BE2C (cell line): Measurements from ENCODE around the gene COX8A.

Source experiments
- DNase-seq: peaks from one replicate; pipeline ENCODE4 v3.0.0-alpha.2; 2020
- H3K27me3 ChIP-seq: fragments of 250-450 bp; sonication (Bioruptor Pico); 2 replicates; pipeline ENCODE4 v1.5.1; 2020; ENCODE audit warnings: mild to moderate bottlenecking
- H3K36me3 ChIP-seq: fragments of 250-450 bp; sonication (Bioruptor Pico); 2 replicates; pipeline ENCODE4 v1.5.1; 2020; ENCODE audit warnings: mild to moderate bottlenecking
- H3K4me1 ChIP-seq: fragments of 250-450 bp; sonication (Bioruptor Pico); 2 replicates; pipeline ENCODE4 v1.5.1; 2020
- H3K4me3 ChIP-seq: 2 replicates; pipeline ENCODE4 v1.5.1; 2011; ENCODE audit warnings: low read depth, low read length
- H3K9me3 ChIP-seq: fragments of 250-450 bp; sonication (Bioruptor Pico); 2 replicates; pipeline ENCODE4 v1.5.1; 2020
- TF ChIP-seq, protein P1 (sequence below): IDR thresholded peaks from 2 replicates; pipeline ENCODE4 v1.5.1; 2012; ENCODE audit warnings: mild to moderate bottlenecking, low read depth, low read length

Gene COX8A

DNA sequence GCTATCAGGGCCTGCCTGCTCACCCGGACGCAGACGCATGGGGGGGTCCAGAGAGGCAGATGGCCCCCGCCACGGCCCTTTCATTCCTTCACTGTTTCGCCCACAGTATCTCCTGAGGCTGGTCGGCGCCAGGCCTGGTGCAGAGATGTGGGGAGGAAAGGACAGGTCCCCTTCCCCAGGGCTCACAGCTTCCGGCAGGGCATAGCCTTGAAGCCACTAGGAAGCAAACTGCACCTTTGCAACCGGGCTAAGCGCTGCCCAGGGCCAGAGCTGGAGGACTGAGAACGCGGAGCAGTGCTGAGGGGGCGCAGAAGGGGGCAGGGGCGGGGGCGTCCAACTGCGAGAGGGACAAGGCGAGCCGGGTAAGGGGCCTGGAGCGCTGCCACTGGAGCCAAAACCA is 41.1 kb downstream of the COX8A start:
- Histone ChIP-seq H3K9me3 (no peaks in the 10 kb centered on the region), H3K4me1 (no peaks in the 10 kb centered on the region), H3K36me3 (no peaks in the 10 kb centered on the region), H3K27me3 (no peaks in the 10 kb centered on the region), H3K4me3 (no peak overlapping the region)
- TF ChIP-seq, protein P1, sequence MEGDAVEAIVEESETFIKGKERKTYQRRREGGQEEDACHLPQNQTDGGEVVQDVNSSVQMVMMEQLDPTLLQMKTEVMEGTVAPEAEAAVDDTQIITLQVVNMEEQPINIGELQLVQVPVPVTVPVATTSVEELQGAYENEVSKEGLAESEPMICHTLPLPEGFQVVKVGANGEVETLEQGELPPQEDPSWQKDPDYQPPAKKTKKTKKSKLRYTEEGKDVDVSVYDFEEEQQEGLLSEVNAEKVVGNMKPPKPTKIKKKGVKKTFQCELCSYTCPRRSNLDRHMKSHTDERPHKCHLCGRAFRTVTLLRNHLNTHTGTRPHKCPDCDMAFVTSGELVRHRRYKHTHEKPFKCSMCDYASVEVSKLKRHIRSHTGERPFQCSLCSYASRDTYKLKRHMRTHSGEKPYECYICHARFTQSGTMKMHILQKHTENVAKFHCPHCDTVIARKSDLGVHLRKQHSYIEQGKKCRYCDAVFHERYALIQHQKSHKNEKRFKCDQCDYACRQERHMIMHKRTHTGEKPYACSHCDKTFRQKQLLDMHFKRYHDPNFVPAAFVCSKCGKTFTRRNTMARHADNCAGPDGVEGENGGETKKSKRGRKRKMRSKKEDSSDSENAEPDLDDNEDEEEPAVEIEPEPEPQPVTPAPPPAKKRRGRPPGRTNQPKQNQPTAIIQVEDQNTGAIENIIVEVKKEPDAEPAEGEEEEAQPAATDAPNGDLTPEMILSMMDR = no peak
- DNase-seq = no peak

DNA sequence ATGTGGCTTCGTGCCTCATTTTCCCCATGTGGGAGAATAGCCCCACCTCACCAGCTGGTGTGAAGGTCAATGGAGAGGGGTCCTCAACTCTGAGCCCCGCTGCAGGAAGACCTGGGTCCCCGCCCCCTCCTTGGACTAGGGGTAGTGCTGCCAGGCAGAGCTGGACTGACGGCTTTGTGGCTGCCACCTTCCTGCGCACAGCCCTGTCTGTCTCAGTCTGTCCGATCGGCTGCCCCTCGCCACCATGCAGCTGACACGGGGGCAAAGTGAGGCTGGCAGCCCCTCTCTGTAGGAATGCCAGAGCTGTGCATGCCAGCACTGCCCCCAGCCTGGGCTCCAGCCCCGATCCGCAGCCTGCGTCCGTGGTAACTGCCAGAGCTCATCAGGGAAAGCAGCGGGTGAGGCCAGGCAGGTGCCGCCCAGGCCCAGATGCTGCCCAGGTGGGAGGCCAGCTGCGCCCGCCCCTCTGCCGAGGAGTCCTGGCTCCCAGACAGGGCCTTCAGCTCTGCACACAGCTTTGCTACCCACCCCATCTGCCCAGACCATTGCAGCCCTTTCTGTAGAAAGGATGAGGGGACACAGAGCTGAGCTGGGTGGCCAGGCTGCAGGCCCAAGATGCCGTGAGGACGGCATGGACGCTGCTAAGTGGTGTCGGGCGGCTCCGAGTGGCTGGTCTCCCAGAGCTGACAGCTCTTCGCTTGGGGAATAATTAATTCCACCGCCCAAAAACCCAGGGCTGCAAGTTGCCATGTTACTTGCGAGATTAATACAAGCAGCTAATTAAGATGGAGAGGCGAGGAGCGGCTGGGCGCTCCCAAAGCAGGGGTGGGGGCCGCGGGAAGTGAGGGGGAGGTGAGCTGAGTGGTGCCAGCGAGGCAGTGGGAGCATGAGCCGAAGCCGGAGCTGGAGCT is 41.8 kb downstream of the COX8A start:
- H3K36me3 ChIP-seq = no peaks in the 10 kb centered on the region
- no peak overlapping the region for H3K4me3 ChIP-seq
- TF ChIP-seq, protein P1 = no peak
- H3K9me3 ChIP-seq = no peaks in the 10 kb centered on the region
- DNase-seq = no peak
- no peaks in the 10 kb centered on the region for H3K4me1 ChIP-seq
- H3K27me3 ChIP-seq = no peaks in the 10 kb centered on the region

DNA sequence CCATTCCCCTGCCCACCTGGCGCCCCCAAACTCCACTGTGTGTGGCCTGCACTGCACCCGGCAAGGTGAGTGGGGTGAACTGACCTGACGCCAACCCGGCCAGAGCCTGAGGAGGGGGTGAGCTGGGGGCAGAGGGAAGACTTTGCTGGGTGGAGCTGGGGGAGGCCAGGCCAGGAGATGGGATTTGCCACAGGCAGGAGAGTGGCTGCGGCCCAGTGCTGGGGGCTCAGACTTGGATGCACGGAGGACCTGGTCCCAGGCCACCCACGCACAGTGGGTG is 43.5 kb downstream of the COX8A start:
- TF ChIP-seq, protein P1 = no peak
- Histone ChIP-seq H3K4me3 (no peak overlapping the region), H3K27me3 (no peaks in the 10 kb centered on the region), H3K4me1 (no peaks in the 10 kb centered on the region), H3K36me3 (no peaks in the 10 kb centered on the region), H3K9me3 (no peaks in the 10 kb centered on the region)
- no peak for DNase-seq

DNA sequence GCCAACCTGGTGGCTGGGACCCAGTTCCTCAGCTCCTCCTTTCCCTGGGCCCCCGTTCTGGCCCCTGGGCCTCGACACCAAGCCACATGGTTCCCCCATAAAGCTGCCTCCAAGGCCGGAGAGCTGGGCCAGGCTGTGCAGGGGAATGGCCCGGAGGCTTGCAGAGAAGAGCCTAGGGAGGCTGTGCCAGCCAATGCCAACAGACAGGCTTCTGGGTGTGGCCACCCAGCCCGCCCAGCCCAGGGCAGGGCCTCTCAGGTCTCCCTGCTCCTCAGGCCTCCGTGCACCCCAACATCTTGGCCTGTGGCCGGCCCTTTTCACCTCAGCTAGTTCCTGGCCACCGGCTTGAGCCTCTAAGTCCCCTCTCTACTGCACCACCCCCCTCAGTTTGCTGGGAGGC is 43.9 kb downstream of the COX8A start:
- no peaks in the 10 kb centered on the region for H3K36me3 ChIP-seq
- H3K4me1 ChIP-seq = no peaks in the 10 kb centered on the region
- TF ChIP-seq, protein P1 = no peak
- H3K9me3 ChIP-seq = no peaks in the 10 kb centered on the region
- no peak for DNase-seq
- no peaks in the 10 kb centered on the region for H3K27me3 ChIP-seq
- H3K4me3 ChIP-seq = no peak overlapping the region

DNA sequence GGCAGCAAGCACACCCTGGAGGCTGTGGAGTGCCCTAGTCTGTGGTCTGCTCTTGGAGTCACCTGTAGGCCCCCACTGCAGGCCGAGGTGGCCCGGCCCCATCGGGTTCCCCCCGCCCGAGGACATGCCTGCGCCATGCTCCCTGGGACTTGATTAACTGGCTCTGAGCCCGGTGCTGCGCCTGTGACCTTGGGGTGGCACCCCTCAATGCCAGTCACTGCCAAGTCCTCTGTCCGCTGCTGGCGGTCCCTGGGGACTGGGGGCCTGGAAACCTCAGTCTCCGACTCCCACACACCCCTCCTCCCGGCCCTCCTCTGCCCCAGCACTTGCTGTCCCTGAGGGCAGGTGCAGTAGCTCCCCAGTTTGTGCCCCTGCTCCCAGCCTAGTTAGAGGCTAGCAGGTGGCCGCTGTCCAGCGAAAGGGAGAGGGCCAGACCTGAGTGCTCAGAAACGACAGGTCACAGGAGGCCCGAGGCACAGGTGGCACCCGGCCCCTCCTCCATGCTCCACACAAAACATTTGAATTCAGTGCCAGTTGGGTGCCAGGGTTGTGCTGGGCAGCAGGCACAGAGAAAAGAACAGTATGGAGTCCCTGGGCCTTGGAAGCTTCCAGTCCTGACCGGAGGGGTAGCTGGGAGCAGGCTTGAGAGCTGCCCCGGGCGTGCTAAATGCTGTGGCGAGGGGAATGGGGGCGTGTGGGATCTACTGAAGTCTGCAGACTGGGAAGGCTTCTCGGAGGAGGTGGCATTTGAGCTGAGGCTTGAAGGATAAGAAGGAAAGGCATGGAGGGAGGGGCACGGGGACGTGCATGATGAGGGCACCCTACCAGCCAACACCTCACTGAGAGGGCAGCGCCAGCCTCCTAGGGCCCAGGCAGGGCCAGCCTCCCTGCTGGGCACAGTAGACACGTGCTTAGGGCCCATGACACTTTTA is 45.0 kb downstream of the COX8A start:
- peak; percentile 35 for DNase-seq
- TF ChIP-seq, protein P1 = no peak
- H3K36me3 ChIP-seq = no peaks in the 10 kb centered on the region
- H3K27me3 ChIP-seq = no peaks in the 10 kb centered on the region
- no peaks in the 10 kb centered on the region for H3K4me1 ChIP-seq
- no peak overlapping the region for H3K4me3 ChIP-seq
- no peaks in the 10 kb centered on the region for H3K9me3 ChIP-seq
